HG03196 (cell line): Measurements from ENCODE around the gene FBH1.

Experiments used
- ATAC-seq: cut with Tn5 transposase; IDR thresholded peaks from one replicate; pipeline ENCODE4 v1.9.1; 2021; ENCODE audit not compliant: unreplicated experiment

Gene FBH1

GRCh38 chr10:5975641-5976473 is 85.8 kb downstream of the FBH1 start:
- peak; percentile 66 for ATAC-seq

DNA sequence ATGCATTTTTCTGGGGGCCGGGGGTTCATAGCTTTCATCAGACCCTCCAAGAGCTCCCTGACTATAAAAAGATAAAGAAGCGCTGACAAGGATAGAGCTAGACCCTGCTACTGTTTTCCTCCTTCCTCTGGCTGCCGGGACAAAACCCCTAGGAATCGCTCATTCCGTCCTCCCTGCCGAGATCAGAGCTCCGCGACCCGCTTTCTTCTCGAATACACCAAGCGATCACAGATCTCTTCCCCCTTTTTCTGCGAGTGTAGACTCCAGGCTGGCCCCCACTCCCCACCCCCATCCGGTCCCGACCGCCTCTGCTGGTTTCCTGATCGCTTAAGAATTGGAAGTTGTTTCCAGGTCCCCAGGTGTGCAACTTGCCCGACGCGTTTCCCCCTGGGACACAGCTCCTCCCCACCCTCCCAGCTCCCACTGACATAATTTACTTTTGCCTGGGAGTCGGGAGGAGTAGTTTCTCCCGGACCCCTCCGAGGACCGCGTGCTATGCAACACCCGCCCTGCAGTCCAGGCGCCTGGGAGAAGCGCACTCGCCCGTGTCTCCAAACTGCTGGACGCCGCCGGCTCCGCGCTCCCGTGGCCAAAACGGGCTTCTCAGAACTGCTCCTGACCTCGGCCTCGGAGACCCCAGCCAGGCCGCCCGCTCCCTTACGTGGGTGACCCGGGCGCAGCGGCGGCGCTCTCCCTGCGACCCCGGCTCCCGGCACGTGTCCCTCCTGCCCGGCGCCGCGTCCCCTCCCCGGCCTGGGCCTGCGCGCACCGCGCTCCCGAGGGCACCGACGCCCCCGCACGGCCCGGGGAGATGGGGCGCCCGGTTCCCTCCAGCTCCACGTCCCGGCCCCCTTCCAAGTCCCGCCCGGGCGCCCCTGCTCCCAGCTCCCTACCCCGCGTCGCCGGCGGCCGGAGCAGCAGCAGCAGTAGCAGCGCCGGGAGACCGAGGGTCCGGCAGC is 86.7 kb downstream of the FBH1 start:
- ATAC-seq, result peak; percentile 22

DNA sequence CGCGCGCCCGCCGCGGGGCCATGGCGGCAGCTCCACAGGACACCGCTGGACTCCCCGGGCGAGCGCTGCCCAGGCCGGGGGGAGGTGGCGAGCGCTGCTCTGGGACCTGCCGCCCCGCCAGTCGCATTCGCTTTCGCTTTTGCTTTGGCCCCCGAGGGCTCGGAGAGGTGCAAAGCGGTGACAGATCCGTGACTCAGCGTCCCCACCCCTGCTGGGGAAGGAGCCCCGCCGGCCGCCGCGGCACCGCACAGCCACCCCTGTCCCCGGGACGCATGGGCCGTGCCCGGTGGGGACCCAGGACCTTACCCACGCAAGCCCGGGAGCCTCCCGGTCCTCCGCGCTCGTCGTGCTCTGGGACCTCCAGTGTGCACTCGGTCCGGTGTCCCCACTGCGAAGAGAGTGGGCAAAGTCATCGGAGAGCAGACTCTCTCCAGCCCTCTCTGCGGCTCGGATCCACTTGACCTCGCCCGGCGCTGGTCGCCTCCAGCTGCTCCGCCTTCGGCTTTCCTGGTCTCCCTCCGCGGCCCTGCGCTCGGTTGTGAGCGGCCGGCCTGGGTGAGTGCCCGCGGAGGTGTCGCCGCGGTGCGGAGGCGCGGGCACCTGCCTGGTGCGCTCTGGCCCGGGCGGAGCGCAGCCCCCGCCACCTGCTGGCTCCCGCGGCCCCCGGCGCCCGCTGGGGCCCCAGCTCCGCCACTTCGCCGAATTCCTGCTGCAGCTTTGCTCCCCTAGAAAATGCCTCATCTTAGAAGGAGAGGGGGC is 87.6 kb downstream of the FBH1 start, which contains the start of gene IL15RA:
IL15RA (minus strand) TSS at position 73 of the 759 bp plus-strand sequence; CDS start at position 22, 51 bp downstream.
- peak; percentile 51 for ATAC-seq

GRCh38 chr10:5978230-5978489 is 88.1 kb downstream of the FBH1 start:
- no peak for ATAC-seq

GRCh38 chr10:5981529-5981928 is 91.5 kb downstream of the FBH1 start:
- no peak for ATAC-seq

- no peak for ATAC-seq
Observed at GRCh38 chr10:5983774-5984173, 93.7 kb downstream of the FBH1 start.

DNA sequence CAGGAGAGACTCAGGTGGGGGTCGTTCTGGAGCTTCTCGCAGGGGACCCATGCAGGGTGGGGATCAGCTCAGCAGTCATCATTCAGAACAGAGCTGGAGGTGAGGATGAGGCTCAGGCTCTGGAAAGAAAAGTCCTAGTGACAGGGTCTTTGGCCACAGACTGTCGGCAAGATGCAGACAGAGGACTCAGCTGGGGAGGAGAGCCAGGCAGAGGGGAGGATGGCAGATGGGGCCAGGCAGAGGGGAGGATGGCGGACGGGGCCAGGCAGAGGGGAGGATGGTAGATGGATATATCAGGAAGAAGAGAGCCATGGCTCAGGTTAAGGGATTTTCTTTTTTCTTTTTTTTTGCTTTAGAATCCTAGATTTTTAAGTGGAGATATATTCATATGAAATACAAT is 95.0 kb downstream of the FBH1 start:
- no peak for ATAC-seq
